Body of pancreas (tissue), 4 donors: ENCODE data around the gene TULP4.

Experiments
- CTCF ChIP-seq, 7 experiments: fragments of 450-650 bp in 4 of 7; fragments of 200-600 bp in 3 of 7; sonication (generic) in 3 of 7; IDR thresholded peaks; one replicate each; pipeline ENCODE4 v1.5.1; 2016 to 2019; ENCODE audit warnings: antibody characterized with exemption in 7 of 7
- POLR2A ChIP-seq, 3 donors: fragments of 450-650 bp; IDR thresholded peaks; one replicate each; pipeline ENCODE4 v1.6.1; 2016; ENCODE audit warnings: antibody characterized with exemption in 3 of 3, mild to moderate bottlenecking in 2 of 3

DNA sequence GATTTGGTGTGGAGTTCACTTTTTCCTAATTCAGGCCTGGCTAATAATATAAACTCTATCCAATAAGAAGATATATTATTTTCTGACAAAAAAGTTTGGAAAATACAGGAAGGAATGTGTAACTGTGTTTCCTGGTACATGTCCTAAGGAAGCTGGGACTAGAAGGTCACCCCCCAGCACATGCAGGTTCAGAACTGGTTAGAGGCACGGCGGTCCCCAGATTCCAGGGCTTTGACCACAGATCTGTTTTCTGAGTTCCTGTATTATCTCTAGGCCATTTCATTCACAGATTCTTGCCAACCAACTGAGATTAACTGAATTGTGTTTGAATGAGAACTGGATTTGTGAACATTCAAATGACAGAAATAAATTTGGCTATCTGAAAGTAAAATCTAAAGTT lies 94.5 kb downstream of the TULP4 start:
- TF ChIP-seq CTCF (IDR thresholded peaks at IDR 0.05) (no peak), POLR2A (IDR thresholded peaks at IDR 0.05) (no peak)
